Stimulated activated CD8-positive, alpha-beta memory T cell treated with anti-CD3 and anti-CD28 coated beads, Interleukin-4, amount 100 ng/mL, for 24 hours (primary cell): ENCODE measurements around the gene SSBP3.

Source experiments
- DNase-seq: peaks from one replicate; pipeline ENCODE4 v3.0.0-alpha.2; 2020; ENCODE audit warnings: low read depth

Gene SSBP3

GRCh38 chr1:54283635-54284385 lies 122.4 kb downstream of the SSBP3 start:
- DNase-seq = no peak

DNA sequence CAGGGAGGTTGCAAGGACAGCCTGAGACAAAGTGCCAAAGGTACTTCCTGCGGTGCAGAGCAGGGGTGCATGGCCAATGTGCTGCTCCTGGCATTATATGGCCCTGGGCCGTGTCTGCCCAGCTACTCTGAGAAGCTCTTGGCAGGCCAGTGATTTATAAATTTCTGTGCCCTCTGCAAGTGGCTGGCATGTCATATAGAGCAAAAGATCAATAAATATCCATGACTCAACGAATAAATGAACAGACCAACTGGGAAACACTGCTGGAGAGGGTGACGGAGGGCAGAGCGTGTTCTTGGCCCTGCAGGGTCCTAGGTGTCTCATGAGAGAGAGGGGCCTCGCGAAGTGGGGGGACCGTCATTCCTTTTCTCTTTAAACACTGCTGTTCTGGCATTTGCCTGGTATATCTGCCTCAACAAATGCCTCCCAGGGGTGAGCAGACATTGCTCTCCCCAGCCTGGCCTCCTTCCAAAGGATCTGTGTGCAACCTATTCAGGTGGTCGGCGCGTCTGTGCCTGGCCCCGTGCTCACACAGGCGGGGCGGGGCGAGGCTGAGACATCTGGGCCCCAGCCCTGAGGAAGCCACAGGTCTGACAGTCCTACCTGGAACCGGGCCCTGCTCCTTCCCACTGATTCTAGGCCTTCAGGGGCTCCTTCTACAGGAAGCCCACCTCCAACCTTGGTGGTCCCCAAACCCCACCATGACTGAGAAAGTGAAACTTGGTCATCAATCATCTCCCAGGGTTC lies 123.9 kb downstream of the SSBP3 start:
- DNase-seq = no peak

GRCh38 chr1:54280651-54281050 lies 125.5 kb downstream of the SSBP3 start:
- no peak for DNase-seq

DNA sequence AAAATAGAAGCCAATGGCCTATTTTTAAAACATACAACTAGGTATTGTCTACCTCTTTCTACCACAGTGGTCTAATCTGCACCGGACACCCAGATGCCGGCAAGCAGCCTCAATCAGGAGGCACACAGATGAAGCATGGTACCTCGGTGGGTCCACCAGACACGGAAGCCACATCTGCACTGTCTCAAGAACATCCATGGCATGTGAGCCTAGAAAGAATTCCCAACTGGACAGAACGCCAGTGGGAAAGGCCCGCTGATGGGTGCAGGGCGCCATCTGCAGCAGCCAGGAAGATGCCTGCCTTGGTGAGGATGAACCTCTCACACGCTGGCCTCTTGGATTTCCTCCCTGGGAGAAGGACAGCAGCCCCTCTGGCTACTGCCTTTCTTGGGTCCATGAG lies 126.7 kb downstream of the SSBP3 start:
- DNase-seq = no peak

DNA sequence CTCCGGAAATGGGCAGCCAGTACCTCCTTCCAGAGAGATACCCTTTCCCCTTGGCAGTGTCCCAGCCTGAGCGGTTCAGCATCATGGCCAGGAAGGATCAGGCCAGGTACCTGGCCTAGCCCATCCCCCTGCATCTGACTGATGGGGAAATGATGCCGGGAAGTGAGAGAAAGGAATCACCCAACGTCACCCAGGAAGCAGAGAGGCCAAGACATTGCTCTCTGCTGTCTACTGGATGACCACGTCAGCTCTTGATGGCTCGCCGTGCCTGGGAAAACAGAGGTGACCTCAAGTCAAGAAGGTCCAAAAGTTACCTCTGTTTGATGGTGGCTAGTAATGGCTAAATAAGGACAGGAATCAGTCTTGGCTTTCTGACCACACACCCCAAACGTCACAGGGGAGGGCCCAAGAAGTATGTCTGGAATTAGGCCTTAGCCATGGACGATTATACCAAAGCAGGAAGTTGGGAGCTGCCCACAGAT lies 127.2 kb downstream of the SSBP3 start:
- no peak for DNase-seq

DNA sequence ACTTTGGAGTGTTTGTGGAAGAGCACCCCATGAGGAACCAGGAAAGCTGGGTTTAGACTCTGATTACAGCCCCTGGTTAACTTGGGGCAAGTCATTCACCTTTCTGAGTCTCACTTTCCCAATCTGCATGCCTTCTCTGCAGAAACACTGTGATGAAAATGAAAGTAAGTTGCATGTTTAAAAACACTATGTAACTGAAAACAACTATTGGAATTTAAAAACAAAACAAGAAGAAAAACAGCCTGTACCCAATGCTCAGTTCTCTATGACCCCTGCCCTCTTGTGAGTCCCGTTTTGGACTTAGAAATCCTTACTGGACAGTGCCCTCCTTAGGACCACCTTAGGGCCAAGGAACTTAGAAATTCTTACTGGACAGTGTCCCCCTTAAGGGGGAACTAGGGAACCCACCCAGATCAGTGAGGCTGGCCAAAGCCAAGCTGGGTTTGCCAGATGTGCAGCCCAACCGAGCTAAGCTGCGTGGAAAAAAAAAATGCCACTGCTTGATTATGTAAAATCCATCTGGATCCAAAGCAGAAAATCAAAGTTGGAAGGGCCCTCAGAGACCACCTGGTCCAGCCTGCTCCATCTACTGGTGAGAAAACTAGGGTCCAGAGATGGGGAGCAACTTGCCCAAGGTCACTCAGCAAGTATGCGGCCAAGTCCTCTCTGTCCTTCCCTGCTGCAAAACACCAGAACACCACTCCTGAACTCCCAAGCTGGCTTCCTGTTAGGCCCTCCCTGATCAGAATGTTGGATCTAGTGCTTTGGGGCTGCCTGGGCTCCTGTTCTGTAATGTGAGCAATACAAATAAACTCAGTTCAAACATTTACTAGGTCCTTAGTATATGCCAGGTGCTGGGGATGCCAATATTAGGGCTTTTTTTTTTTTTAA lies 128.5 kb downstream of the SSBP3 start:
- no peak for DNase-seq

DNA sequence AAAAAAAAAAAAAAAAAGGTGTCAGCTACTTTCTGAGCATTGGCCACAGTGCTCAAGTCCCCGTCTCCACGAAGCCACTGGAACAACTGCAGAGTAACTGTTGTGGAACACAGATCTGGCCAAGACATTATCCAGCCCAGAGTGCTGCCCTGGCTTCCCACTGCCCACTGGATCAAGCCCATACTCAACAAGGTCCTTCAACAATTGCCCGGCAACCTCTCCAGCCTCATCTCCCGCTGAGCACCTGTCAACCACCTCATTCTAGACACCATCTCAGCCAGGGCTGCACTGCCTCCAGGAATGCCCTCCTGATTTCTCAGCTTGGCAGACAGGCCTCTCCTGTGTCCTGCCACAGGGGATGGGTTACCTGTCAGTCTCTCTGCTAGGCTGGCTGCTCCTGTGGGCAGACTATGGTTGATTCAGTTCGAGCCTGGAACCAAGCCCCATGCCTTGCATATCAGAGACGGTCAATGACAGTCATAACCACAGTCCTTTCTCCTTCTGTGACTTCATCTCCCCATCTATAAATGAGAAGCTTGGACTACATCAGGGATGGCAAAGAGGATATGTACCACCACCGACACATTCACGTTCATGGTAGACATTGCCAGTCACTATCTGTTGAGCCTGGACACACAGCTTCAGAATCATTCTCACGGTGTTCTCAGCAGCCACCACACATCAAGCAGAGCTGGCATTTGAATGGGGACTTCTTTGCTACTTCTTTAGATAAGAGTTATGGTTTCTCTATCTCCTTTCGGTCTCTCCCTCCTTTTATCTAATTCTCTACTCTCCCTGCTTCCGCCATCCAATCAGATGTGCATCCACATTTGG lies 129.4 kb downstream of the SSBP3 start:
- DNase-seq = no peak

DNA sequence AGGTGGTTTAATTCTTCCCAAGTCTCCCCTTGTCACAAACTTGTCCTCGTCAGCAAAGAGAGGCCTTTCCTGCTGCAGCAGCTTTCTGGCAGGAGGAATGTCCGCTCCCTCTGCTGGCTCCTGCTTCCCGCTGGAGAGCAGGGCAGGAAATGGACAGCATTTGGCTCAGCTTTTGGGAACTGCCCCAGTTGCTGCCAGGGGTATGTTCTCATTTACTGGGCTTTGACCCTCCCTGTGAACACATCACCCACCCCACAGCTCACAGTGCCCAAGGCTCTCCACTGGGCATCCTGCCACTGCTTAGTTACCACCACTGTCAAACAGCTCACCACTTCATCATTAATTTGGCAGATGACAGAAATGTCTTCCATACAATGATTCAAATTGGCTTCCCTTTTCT lies 130.8 kb downstream of the SSBP3 start:
- DNase-seq = no peak

DNA sequence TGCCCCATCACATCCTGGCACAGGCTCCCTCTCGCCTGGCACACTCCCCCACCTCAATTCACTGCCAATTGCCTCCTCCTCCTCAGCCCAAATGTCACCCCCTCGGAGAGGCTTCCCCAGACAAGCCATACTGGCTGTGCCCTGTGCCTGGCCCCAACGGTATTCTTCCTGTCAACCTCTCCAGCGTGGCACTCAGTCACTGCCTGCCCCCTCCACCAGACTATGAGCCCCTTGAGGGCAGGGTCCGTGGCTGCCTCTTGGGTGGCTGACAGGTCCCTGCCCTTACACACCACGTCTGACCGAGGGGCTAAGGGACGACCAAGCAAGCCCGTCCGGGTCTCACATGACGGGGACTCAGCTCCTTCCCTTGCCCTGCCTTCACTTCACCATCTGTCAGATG lies 131.3 kb downstream of the SSBP3 start:
- no peak for DNase-seq

DNA sequence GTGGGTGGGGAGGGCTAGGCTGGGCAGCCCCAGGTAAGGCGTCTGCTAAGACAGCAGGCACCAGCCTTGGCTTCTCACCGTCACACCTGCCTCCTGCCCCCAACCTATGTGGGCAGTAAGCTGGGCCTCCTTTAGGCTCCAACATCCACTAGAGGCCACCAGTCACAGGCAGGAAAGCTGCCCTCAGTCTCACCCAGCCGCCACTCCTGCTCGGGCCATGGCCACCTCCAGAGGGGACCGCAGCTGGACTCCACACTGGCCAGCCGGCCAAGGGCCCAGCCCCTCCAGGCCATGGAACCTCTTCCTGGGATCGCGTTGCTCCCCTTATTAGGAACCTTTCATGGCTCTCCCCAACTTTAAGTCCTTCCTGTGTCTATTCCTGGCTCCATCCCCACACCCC lies 131.7 kb downstream of the SSBP3 start:
- no peak for DNase-seq

DNA sequence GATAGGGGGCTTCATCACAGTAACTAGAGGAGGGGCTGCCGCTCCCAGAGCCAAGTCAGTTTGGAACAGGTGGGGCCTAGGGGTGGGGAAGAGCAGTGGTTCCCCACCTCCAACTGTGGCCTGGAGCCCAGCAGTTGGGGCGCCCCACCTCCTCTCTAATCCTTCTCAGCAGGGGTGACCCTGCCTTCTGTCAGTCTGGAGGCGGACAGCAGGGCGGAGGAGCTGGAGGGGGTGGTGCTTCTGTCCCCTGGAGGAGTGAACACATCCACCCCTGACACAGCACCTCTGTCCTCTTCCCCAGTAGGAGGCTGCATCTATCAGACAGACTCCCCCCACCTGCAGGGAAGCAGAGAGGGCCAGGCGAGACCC lies 132.4 kb downstream of the SSBP3 start:
- DNase-seq = no peak

GRCh38 chr1:54273092-54273794 lies 133.0 kb downstream of the SSBP3 start:
- DNase-seq = no peak

- no peak for DNase-seq
Observed at GRCh38 chr1:54272772-54273091, 133.5 kb downstream of the SSBP3 start.

DNA sequence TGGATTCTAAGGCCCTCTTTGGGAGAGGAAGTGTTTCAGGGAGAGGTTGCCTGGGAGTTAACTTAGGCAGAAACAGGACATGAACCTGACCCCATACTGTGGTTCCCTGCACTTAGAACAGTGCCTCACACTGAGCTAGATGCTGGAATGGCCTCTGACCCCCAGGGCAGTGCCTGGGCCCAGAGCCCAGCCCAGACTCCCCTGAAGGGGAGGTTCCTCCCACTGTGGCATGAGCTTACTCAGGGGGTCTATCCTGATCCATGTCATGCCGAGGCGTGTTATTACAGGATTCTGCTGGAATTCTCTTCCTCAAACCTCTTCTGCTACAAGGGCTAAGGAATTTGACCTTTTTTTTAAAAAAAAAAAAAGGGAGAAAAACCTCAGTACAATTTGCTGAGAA lies 134.1 kb downstream of the SSBP3 start:
- DNase-seq = no peak

DNA sequence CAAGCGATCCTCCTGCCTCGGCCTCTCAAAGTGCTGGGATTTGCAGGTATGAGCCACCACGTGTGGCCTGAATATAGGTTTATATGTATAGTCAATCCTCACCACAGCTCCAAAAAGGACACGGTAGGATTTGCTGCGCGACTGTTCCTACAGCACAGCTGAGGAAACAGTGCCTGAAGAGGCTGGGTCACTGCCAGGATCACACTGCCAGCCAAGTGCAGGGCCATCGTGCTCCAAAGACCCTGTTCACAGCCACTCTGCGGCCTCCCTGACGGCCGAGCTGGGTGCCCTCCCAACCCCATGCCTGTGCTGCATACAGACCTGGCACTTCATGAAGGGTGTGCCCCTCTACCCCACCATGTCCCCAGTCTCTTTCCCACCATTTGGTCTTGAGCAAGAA lies 134.9 kb downstream of the SSBP3 start:
- no peak for DNase-seq

DNA sequence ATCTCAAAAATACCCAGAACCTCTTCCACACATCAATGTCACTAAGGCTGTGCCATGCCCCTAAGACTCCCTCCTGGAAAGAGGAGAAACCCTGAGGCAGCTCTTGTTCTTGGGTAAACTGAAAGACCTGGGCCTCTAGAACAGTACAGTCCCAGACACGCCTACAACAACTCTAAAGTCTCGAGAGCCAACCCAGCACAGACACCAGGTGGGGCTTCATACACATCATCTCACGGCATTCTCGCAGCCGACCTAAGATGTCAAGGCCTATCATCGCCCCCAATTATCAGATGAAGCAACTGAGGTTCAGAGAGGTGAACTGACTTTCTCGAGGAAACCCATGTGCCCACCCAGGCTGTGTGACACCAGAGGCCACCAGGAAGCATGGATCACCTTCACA lies 135.7 kb downstream of the SSBP3 start:
- DNase-seq = no peak

GRCh38 chr1:54268762-54269297 lies 137.4 kb downstream of the SSBP3 start:
- no peak for DNase-seq

GRCh38 chr1:54267815-54268761 lies 138.1 kb downstream of the SSBP3 start:
- DNase-seq = no peak

DNA sequence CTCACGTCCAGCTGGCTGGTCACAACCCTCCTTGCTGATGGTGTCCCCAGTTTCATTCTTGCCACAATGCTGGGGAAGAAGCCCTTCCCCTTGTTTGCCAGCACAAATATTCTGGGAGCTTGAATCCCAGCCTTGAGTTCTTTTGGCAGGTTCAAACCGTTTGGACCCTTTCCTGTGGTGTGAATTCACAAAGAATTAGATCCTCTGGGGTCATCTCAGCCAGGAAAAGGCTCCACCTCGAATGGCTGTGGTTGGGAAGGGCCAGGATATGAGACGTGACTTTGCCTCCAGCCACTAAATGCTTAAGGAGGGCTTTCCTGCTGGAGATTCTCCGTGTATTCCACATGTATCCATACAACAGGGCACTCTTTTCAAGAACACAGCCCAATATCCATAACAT lies 139.3 kb downstream of the SSBP3 start:
- no peak for DNase-seq

GRCh38 chr1:54266195-54266594 lies 140.0 kb downstream of the SSBP3 start:
- no peak for DNase-seq
